Stimulated activated CD8-positive, alpha-beta memory T cell treated with anti-CD3 and anti-CD28 coated beads, Interleukin-7, amount 100 ng/mL, for 48 hours (primary cell): ENCODE results near the gene CAMK2D.
"Not testable (repeated sequence)": the region's sequence is repeated elsewhere in the genome, so short reads cannot be mapped to it uniquely, and the experiment has no call there.

Experiments
- DNase-seq, 2 donors: peaks; one replicate each; pipeline ENCODE4 v3.0.0-alpha.2; 2020; ENCODE audit warnings: low read depth in 1 of 2; ENCODE audit errors: extremely low read depth in 1 of 2

CAMK2D gene

DNA sequence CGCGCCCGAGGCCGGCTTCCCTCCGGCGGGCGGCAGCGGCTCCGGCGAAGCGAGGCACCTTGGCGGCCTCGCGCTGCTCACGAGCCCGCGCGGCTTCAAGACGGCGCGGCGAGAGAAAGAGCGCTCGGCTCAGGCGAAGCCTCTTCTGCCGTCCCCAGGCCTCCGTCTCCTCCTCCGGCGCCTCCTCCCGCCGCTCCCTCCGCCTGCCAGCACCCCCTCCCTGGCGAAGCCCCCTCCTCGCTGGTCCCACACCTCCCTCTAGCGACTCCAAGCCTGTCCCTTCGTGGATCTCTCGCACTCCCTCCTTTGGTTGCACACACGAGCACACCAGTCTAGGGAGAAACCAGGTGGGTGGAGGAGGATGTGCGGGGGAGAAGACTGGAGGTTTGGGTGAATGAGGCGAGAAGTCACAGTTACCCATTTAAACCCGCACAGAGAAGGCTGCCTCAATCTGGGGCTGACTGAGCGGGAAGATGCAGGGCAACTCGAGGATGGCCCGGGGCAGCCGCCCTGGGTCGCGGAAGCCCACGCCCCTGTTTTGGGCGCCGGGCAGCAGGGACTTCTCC is at the start of gene CAMK2D:
Gene CAMK2D (minus strand): TSS at position 119 of the 566 bp plus-strand sequence. CDS start 670 bp downstream, outside the sequence.
- peak; percentile 69 to 82 for DNase-seq

DNA sequence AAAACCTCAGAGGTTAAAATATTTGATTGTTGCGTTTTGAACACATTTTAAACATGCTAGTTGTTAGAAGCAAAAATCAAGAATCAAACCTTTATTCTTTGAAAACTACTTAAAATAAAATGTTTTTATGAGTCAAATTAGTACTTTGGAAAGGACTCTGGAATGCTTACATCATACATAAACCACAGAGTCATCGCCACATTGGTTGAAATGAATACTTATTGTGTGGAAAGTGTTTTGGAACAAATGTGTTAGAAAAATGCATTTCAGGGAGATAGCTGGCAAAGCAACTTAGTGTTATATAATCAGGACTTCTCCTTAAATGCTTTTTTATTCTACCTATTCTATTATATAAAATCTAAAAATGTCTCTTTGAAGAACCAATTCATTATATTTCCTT is 49.4 kb upstream of the CAMK2D start:
- no peak for DNase-seq

DNA sequence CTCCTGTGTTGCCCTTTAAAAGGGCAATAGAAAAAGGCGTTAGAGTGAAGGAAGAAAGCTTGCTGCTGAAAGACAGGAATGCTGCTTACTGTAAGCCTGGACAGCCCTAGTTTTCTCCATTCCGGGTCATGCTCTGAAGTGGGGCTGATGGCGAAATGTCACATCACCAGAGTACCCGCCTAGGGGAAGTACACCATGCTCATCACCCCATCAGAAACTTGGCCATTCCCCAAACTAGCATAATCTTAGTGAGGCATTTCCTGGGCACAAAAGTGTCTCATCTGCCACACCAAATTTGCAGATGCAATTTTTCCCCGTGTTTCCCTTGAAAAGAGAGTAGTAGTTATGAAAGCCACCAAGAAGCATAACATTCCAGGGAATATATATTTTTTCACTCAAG is 47.8 kb upstream of the CAMK2D start:
- no peak for DNase-seq

DNA sequence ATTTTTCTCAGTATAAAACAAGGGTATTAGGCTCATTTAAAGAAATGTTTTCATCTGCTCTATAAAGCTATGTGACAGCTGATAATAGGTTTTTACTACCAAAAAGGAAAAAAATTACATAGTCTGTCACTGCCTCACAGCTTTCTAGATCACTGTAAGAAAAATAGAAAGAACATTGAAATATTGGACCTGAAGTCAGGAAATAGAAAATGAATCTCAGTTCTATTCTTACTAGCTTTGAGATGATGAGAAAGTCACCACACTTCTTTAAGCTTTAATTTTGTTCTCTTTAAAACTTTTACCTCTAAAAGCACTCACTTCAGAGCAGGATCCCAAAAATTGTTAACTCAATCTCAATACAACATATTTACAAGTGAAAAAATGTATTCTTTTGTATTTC is 45.3 kb upstream of the CAMK2D start:
- no peak for DNase-seq

DNA sequence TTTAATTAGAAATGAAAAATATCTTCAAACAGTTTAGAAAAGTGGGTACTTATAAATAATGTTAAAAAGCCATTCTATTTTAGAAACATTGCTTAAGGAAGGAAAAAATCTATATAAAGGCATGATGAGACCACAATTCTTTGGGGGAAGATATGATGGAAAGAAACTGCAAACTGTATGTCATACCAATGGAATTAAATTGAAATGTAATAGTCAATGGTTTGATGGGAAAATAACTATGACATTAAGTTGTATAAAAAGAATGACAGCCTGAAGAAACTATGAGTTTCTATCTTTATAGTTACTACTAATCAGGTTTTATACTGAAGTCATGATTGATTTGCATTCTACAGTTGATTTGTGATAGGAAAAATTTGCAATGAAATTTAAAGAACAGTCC is 40.3 kb upstream of the CAMK2D start:
- DNase-seq = no peak

DNA sequence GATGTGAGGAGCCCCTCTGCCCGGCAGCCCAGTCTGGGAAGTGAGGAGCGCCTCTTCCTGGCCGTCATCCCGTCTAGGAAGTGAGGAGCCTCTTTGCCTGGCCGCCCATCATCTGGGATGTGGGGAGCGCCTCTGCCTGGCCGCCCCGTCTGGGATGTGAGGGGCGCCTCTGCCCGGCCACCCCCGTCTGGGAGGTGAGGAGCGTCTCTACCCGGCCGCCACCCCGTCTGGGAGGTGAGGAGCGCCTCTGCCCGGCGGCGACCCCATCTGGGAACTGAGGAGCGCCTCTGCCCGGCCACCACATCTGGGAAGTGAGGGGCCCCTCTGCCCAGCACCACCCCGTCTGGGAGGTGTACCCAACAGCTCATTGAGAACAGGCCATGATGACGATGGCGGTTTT is 34.8 kb upstream of the CAMK2D start:
- DNase-seq = not testable (repeated sequence)

DNA sequence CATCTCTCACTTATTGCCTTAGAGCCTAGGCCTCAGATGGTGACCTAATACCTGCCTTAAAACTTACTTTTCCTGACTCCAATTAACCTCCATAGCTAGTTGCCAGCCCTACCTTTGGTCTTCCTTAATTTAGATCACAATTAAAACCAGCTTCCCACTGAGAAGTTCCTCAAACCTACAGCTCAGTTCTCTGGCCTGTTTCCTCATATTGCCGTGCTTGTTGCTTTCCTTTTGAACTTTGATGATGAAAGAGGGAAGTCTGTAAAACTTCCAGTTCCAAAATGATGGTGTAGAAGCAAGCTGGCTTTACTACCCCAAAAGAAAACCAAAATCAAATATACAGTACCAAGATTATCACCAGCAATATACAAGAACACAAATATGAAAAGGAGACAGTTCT is 28.9 kb upstream of the CAMK2D start:
- DNase-seq = no peak

DNA sequence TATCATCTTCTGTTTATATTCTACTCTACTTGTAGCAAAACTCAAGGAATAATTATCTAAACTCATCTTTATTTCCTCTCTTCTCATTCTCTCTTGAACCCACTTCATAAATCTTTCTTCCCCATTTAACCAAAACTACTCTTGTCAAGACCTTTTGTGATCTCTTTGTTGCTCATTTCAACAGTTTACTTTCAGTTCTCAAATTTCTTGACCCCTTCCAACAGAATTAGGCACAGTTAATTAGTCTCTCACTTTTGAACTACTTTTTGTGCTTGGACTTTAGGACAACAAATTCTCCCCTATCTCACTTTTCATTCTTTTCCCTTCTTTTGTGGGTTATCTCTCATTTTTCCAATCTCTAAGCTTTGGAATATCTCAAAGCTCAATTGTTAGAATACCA is 27.4 kb upstream of the CAMK2D start:
- DNase-seq = no peak

DNA sequence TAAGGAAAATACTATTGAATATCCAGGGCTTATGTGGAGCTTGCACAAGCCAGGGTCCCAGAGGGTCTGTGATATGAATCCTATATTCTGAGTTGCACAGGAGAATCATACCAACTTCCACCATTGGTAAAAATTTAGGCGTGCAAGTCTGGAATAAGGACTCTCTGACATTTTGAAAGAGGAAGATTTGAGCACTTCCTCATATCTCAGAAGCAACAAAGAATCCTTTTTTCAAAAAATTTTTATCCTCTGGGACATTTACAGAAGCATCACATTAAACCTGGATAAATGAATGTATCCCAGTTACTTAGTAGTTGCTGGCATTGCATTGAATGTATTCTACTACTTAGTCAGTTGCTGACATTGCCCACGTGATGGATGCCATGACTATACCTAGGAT is 24.2 kb upstream of the CAMK2D start:
- DNase-seq = no peak

DNA sequence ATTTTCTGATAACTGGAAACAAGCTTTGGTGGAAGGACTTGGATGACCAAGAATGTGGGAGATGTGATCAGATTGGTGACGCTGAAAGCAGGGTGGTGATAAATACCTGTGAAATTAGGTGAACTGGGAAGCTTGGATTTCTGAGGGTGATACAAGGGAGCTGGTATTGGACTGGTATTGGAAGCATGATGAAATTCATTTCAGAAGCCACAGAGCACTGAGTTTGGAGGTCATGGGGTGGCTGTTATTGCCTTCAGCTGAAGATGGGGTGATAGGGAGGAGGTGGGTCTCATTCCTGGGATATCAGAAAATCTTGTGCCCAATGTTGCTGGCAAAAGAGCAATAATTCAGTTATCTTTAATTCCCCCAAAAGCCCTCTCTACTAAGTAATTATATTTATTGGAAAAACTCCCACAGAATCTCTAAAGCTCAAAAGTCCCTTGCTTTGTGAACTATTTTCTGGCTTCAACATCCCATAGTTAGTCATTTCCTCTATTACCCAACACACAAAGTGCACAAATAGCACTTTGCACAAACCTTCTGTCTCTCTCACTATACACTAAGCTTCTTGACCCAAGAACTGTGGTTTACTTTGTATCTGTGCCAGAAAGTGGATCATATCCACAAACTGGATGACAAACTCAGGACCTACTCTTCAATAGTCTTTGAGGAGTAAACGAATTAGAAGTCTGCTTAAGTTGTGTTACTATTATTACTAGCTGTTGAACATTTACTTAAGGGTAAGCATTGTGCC is 23.1 kb upstream of the CAMK2D start:
- DNase-seq = no peak

DNA sequence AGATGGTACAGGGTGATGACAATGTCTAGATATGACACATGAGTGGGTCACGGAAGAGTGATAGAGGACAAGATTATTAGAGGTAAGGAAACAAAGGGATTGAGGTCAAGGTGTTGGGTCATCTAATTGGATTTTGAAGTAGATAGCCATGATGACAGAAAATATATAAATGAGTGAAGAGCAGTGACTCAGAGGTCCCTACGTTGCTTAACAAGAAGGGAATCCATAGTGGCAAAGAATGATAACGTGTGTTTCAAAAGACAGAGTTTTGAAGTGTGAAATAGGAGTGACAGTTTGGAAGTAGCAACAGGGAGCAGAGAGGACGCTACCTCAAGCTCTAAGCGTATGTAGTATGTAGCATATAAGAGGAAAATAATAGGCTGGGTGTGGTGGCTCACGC is 22.2 kb upstream of the CAMK2D start:
- DNase-seq = no peak

DNA sequence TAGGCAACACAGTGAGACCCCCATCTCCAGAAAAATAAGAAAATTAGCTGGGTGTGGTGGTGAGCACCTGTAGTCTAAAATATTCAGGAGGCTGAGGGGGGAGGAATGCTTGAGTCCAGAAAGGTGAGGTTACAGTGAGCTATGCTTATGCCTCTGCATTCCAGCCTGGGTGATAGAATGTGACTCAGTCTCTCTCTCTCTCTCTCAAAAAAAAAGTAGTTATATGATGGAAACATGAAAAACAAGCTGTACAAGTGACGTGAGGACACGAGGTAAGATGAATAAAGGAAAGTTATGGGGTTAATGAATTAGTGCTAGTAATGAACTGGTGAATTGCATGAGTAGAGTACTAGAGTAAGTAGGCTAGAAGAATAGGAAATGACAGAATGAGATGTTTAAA is 21.8 kb upstream of the CAMK2D start:
- no peak for DNase-seq

DNA sequence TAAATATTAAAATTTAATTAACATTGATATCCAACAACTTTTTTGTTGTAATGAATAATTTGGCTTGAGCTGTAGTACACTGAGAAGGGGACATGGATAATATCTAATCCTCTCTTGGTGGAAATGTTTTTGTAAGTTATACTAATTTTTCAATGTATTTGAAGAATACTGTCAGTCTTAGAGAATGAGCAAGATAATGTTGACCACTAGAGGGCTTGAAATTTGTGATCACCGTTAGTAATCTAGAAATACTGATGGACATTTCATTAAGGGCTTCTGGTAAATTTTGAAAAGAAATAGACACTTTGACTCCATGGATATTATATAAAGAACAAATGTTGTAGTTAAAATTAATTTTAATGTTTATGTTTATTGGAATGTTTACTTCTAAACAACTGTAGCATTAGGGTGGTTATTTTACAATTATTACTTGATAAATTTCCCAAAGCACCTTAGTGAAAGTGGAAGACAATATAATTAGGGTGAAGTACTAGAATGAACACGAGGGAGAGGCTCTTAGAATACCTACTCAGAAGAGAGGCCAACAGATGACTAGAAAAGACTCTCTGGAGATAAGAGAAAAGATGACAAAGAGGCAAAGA is 20.0 kb upstream of the CAMK2D start:
- DNase-seq = no peak

DNA sequence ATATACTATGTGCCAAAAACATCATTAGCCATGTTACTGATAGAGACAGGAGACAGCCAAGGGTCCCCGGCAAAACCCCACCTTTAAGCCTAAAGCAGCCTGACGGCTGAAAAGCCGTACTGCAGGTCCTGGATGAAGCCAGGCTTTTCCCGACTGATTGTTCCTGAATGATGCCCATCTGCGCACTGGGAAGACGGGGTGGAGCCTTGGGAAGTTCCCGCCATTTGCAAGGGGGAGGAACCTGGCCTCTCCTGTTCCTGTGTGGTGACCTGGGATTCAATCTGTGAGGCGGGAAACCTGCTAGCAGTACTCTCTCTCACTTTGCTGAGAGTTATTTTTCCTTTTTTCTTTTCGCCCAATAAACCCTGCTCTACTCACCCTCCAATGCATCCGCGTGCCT is 15.1 kb upstream of the CAMK2D start:
- no peak for DNase-seq

DNA sequence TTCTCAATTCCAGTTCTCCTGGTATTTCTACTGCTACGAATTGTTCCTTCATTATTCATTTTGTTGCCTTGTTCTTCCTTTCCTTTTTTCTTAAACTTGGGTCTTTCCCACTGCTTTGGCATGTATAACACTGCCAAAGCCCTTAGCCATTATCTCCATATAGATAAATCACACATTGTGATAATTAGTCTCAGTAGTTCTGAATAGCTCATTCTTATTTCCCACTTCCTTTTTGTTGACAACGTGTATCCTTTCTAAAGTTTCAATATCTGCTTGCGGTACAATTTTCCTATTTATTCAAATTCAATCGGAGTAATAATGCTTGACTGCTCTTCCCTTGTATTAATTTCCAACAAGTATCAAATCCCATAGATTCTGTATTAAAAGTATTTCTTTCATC is 14.5 kb upstream of the CAMK2D start:
- no peak for DNase-seq

DNA sequence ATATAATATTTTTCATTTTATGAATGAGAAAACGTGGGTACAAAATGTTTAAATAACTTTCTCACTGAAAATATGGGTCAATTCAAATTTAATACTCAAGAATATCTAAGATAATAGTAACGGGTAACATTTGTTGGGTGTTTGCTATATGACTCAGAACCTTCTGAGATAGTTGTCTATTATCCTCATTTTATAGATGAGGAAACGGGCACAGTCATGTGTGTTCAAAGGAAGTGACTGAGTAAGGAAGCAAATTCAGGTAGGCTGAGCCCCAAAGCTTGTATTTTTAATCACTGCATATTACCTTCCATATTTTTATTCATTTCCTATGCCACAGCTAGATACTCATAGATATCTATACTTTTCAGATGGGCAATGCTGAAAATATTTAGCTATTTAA is 12.2 kb upstream of the CAMK2D start:
- DNase-seq = no peak

DNA sequence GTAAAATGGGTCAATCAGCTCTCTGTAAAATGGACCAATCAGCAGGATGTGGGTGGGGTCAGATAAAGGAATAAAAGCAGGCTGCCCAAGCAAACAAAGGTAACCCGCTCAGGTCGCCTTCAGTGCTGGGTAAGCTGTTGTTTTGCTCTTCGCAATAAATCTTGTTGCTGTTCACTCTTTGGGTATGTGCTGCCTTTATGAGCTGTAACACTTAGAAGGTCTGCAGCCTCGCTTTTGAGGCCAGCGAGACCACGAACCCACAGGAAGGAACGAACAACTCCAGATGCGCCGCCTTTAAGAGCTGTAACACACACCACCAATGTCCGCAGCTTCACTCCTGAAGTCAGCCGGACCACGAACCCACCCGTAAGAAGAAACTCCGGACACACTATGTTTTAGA is 11.5 kb upstream of the CAMK2D start:
- no peak for DNase-seq

DNA sequence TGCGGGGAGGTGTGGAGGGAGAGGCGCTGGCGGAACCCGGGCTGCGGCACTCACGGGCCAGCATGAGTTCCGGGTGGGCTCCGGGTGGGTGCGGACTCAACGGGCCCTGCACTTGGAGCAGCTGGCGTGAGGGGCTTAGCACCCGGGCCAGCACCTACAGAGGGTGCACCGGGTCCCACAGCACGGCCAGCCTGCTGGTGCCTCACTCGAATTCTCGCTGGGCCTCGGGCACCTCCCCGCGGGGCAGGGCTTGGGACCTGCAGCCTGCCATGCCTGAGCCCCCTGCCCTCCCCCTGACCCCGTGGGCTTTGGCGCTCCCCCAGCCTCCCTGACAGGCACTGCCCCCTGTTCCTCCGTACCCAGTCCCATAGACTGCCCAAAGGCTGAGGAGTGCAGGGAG is 10.8 kb upstream of the CAMK2D start:
- DNase-seq = no peak

DNA sequence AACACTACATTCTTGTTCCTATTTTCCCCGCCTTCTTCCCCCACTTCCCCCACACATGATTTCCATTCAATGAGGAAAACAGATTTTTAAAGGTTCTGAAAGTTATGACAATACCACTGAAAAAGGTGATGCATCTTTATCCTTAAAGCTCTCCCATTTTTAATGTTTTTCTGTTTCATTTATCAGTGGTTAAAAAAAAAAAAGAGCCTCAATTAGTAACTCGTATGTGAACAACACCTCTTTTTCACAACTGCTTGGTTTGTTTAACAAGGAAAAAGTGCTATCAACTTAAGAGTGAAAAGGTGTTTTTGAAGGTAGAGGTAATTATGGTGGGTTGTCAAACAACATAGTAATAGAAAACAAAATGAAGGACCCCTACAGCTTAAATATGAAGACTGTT is 8.2 kb upstream of the CAMK2D start:
- no peak for DNase-seq

DNA sequence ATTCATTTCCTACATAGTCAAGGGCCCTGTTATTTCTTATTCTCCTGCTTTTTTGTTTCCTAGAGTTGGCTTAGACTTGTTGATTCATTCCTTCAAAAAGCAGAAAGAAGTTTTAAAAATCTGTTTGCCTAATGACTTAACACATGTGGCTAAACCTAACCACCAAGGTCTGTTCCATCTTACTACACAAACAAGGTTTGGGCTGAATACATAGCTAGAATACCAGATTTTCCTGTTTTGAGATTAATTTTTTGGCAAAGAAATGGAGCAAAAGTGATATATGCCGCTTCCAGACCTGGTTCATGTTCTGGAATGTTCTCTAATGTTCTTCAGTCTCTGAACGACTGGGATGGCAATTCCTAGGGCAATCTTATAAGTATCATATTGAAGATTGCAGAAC is 7.4 kb upstream of the CAMK2D start:
- DNase-seq = no peak

DNA sequence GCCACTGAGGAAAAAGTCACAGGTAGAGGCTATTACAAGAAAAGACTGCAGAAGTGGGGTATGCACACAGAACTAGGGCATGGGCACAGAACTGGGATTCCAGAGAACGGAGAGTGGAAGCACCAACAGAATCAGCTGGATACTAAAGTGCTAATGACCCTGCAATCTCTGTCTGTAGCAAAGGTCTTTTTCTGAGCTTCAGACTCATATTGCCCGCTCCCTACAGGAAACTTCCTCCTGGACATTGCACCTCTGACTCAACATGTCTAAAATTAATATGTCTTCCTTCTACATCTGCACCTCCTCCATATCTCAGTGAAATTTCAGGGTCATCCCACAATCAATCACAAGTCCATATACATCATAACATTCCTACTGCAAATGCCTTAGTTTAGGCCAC is 5.3 kb upstream of the CAMK2D start:
- DNase-seq = no peak

DNA sequence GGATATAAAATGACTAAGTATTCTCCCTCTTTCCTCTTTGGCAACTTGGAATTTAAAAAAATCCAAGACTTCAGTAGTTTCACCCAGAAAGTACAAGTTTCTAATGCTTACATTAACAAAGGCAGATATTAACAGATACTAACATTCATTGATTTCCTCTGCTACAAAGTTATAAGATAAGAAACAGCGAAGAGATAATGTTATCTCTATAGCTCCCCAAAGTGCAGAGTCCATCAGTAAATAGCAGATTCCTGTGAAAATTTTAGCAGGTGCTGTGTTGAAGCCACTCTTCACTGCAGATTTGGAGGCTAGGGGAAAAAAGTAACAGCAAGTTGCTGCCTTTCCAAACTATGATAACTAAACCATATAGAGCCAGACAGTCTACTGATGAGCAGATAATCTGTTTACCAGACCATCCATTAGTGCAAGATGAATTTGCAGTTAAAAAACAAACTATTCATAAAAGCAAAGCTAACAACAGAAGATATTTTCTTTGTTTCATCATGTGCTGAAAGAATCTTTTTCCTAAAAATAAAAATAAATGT is 3.3 kb upstream of the CAMK2D start:
- no peak for DNase-seq
